Measurements from ENCODE around the gene DPF3. TPM values are rescaled to one million over a fixed set of nuclear protein-coding genes. Genes with fewer than 3 reads are reported as not detected.

DPF3 gene
- total and polyA plus RNA-seq, 2 of the 13 experiments (the other 11 are each of a cell fraction or from before 2014, with no cell fraction given) = 0.09 to 0.60 TPM

GRCh38 chr14:72583316-72584272 lies 310.3 kb downstream of the DPF3 start:
- FAIRE-seq (no peak), DNase-seq (ENCODE audit: low spot score) (no peak), ATAC-seq (no peak)
- WGBS (ENCODE audit: low lambda C conversion rate) = 45% methylated on average over 3 of the region's 5 CpGs
- Histone ChIP-seq H3K27ac (ENCODE audit: extremely low read length, insufficient read depth, low read length) (no peak overlapping the region), H3K36me3 (replicated peaks in 1 of 2; ENCODE audit: control insufficient read depth in 1 of 2, insufficient read depth in 2 of 2, low read length in 2 of 2) (no peaks in the 10 kb centered on the region), H3K27me3 (ENCODE audit: control insufficient read depth in 1 of 2, insufficient read depth in 2 of 2, low read length in 2 of 2) (peaks cover 2 to 3% of the 10 kb centered on the region in 2 experiments; a peak in 1 of 5 replicates), H3K4me3 (replicated peaks in 1 of 3; ENCODE audit: insufficient read depth in 1 of 3, low read depth in 2 of 3, low read length in 3 of 3) (no peak overlapping the region), H3K9me3 (ENCODE audit: low read length) (no peaks in the 10 kb centered on the region), H3K9ac (ENCODE audit: insufficient read depth, low read depth, low read length) (no peak overlapping the region), H3K79me2 (ENCODE audit: insufficient read depth, low read length) (no peaks in the 10 kb centered on the region), H3K4me1 (ENCODE audit: insufficient read depth, low read length) (no peaks in the 10 kb centered on the region), H3K4me2 (ENCODE audit: low read depth, low read length) (no peak overlapping the region), H2AFZ (ENCODE audit: low read length) (no peak overlapping the region), H4K20me1 (ENCODE audit: insufficient read depth, low read length) (no peaks in the 10 kb centered on the region)
- TF ChIP-seq PRDM10 (CRISPR knock-in tag; IDR thresholded peaks at IDR 0.05; ENCODE audit: low read depth) (no peak), HHEX (CRISPR knock-in tag; IDR thresholded peaks at IDR 0.05) (peak; percentile 70), CEBPB (IDR thresholded peaks at IDR 0.05; ENCODE audit: borderline replicate concordance, low read depth, low read length) (peak; percentile 59; the same call in 1 of the 2 replicates), ATF4 (CRISPR knock-in tag; IDR thresholded peaks at IDR 0.05) (0 out of 4 replicates have a peak, but pooled peaks of 1 of the 2 experiments have one; percentile 38), CEBPG (CRISPR knock-in tag; IDR thresholded peaks at IDR 0.05) (peak; percentile 28; the same call in 1 of the 2 replicates), FOXA3 (CRISPR knock-in tag; IDR thresholded peaks at IDR 0.05) (peak; percentile 59; the same call in 1 of the 2 replicates)
- ChIA-PET POLR2A (no interaction called here), CTCF (ENCODE audit: low intra/inter-chr PET ratio, low total read pairs) (no interaction called here)
- intact Hi-C loops (cut with micrococcal nuclease; ENCODE audit: unreplicated experiment) (no loop called here), in situ Hi-C loops (cut with HindIII; ENCODE audit: extremely low pct_ligation_motif_present, low pct_unique_long_range_greater_than_20kb) (no loop called here)
- BruUV-seq (replicated peaks) = no TSS peak
